Right ventricle myocardium superior (tissue), 1 donor: ENCODE data around the gene DIPK1C. TPM values are rescaled to one million over a fixed set of nuclear protein-coding genes. Genes with fewer than 3 reads are reported as not detected.
A peak's percentile ranks its signal among the peaks of the same experiment; 100 is the strongest.
"Not testable (repeated sequence)": the region's sequence is repeated elsewhere in the genome, so short reads cannot be mapped to it uniquely, and the experiment has no call there.

Experiments used
- ATAC-seq: fragments of 200-7000 bp; cut with Tn5 transposase; one replicate; pipeline ENCODE4 v1.9.1; 2020; ENCODE audit warnings: mild to moderate bottlenecking; ENCODE audit not compliant: poor library complexity
- DNase-seq: peaks from one replicate; pipeline ENCODE4 v3.0.0-alpha.2; 2020
- intact Hi-C: fragments of 100-400 bp; cut with DNase I; formaldehyde crosslinking; loops from one replicate; pipeline ENCODE4 v1.11.2; 2022
- long read RNA-seq: library from polyadenylated mRNA; unstranded; transcript quantifications from one replicate; pipeline ENCODE4 v2.0.0, GENCODE V29; 2021
- total RNA-seq: library from RNA; stranded (reverse); fragmentation: NEBNext Ultra II Directional; extraction: Animal tissue kit (Norgen Biotek cat#: 25700); gene quantifications from one replicate; pipeline ENCODE4 v1.2.1, GENCODE V29; 2021
- donor health status: DM: no; HTN: yes; CAD: no; lungs with severe emphysema.

The DIPK1C gene
- total RNA-seq, result 3.3 TPM
- long read RNA-seq, transcript FAM69C-201 (4 exons, 3,671 nt), result major isoform, 16 of 21 reads
- long read RNA-seq, partial matches to known transcripts, result 3 of 21 reads
- long read RNA-seq, other reads (novel, unspliced or antisense), result 2 of 21 reads

DNA sequence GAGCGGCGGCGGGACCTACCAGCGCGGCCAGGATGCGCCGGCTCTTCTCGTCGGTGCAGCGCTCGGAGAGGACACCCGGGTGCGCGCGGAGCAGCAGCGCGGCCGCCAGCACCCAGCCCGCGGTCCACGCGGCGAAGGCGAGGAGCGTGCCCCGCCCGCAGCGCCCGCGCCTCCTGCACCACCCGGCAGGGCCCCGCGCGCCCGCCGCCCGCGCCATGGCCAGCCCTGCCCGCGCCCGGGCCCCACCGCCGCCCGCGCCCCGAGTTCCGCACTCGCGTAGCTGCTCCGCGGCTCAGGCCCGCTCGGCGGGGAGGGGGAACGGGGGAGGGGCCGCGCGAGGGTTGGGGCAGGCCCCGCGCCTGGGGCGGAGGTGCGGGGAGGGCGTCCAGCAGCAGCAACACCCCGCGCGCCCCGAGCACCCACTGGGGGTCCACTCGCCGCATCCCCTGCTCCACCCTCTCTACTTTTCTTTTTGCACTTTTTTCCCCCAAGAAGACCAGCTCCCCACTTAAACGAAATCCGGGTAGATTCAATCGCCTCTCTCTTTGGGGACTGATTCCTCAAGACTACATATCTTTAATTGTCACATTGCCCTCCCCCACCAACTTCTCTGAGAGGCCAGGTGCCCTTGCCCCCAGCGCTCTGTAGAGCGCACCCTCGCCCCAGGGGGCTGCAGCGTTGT, at the start of gene DIPK1C:
Gene DIPK1C, minus strand, starts transcription at position 266 of the 682 bp plus-strand sequence. Its CDS starts 49 bp downstream, at position 217.
- ATAC-seq (peak; percentile 54), DNase-seq (peak; percentile 53)
- intact Hi-C loops, result no loop called here

- ATAC-seq, result no peak
- no peak for DNase-seq
- intact Hi-C loops, result no loop called here
Observed at GRCh38 chr18:74506448-74507084, 49.5 kb upstream of the DIPK1C start.

DNA sequence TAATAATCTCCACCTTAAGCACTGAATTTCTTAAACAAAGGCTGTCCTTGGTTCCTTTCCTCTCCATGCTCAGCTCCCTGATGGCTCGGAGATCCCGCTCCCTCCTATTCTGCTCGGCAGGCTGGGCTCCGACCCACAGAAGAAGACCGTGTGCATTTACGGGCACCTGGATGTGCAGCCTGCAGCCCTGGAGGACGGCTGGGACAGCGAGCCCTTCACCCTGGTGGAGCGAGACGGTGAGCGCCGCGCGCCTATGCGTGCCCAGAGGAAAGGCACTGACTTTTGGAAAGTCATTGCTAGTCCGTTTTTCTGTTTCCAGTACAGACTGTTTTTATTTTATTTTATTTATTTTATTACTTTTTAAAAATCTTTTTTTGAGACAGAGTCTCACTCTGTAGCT, 48.7 kb upstream of the DIPK1C start:
- no peak for DNase-seq
- ATAC-seq, result no peak
- intact Hi-C loops, result no loop called here

GRCh38 chr18:74503137-74503536, 46.0 kb upstream of the DIPK1C start:
- intact Hi-C loops, result no loop called here
- ATAC-seq, result no peak

GRCh38 chr18:74501386-74501785, 44.3 kb upstream of the DIPK1C start:
- intact Hi-C loops, result no loop called here
- no peak for ATAC-seq
- DNase-seq, result no peak

More at GRCh38 chr18:74503137-74503536, 46.0 kb upstream of the DIPK1C start:
- DNase-seq, result no peak

DNA sequence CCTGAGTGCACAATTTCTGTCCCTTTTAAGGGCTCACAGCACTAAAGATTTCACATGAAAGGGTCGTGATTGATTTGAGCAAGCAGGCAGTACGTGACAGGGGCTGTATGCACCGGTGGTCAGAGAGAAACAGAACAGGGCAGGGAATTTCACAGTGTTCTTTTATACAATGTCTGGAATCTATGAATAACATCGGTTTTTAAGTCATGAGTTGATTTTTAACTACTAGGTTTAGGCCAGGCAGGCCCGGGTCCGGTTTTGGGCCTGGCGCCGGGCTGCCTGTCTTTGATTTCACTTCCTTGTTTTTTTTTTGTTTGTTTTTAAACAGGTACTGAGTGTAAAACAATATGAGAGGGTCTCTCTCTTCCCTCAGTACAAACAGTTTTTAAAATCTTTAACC, 43.7 kb upstream of the DIPK1C start:
- intact Hi-C loops, result not testable (repeated sequence)

GRCh38 chr18:74500372-74500771, 43.3 kb upstream of the DIPK1C start:
- intact Hi-C loops, result no loop called here
- DNase-seq (no peak), ATAC-seq (no peak)

More for the DNA sequence above, 43.7 kb upstream of the DIPK1C start:
- not testable (repeated sequence) for ATAC-seq, DNase-seq

DNA sequence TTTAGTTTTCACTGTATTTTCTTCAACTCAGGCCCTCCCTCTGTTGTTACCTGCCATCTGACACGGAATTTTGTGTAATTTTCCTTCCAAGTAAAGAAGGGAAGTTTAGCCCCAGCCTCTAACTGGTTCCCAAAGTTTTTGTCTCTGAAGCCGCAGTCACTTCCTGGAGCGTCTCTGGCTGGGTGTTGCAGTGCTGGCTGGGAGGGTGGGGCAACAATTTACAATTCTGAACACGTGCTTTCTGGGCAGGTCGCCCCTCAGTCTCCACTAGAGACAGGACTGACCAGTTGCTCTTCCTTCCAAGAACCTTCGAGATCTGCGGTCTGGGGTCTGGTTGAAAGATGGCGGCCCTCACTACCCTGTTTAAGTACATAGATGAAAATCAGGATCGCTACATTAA, 42.5 kb upstream of the DIPK1C start:
- intact Hi-C loops, result loop anchor here (10.0 kb wide), 1 partner anchor 305 kb away; no protein-coding TSS in a partner anchor
- ATAC-seq (no peak), DNase-seq (peak; percentile 56)

- DNase-seq (peak; percentile 77), ATAC-seq (no peak)
- intact Hi-C loops, result loop anchor here (10.0 kb wide), 1 partner anchor 304 kb away; no protein-coding TSS in a partner anchor
Observed at GRCh38 chr18:74498712-74499627, 41.9 kb upstream of the DIPK1C start.

DNA sequence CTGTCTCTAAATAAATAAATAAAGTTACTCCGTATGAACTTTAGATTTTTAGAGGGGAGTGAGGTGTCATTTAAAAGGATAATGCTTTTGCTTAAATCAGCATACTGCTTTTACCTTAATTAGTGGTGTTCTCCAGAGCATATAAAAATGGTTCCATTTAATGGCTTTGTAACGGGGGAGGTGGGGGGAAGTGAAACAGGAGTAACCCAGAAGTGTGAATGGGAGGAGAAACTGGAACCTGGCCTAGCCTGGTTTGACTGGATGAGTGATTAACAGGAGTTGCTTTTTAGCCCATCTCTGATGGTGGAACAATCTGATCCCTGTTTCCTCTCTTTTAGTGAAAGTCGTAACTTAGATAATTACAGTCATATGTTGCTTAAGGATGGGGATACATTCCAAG, 40.7 kb upstream of the DIPK1C start:
- no peak for DNase-seq
- intact Hi-C loops, result loop anchor here (10.0 kb wide), 1 partner anchor 303 kb away; no protein-coding TSS in a partner anchor
- ATAC-seq, result no peak

DNA sequence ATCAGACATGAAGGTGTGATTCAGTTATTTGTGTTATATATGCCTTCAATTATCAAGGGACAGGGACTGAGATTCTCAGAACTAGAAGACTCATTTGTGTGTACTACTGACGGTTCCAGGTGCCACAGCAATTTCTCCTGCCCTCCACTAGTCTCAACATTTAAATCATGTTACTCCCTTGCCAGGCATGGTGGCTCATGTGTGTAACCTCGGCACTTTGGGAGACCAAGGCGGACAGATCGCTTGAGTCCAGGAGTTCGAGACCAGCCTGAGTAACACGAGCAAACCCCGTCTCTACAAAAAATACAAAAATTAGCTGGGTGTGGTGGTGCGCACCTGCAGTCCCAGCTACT, 40.2 kb upstream of the DIPK1C start:
- DNase-seq (no peak), ATAC-seq (no peak)
- intact Hi-C loops, result loop anchor here (10.0 kb wide), 1 partner anchor 302 kb away; no protein-coding TSS in a partner anchor

GRCh38 chr18:74496508-74497323, 39.6 kb upstream of the DIPK1C start:
- ATAC-seq, result peak; percentile 60
- intact Hi-C loops, result loop anchor here (10.0 kb wide), 1 partner anchor 302 kb away; no protein-coding TSS in a partner anchor

DNA sequence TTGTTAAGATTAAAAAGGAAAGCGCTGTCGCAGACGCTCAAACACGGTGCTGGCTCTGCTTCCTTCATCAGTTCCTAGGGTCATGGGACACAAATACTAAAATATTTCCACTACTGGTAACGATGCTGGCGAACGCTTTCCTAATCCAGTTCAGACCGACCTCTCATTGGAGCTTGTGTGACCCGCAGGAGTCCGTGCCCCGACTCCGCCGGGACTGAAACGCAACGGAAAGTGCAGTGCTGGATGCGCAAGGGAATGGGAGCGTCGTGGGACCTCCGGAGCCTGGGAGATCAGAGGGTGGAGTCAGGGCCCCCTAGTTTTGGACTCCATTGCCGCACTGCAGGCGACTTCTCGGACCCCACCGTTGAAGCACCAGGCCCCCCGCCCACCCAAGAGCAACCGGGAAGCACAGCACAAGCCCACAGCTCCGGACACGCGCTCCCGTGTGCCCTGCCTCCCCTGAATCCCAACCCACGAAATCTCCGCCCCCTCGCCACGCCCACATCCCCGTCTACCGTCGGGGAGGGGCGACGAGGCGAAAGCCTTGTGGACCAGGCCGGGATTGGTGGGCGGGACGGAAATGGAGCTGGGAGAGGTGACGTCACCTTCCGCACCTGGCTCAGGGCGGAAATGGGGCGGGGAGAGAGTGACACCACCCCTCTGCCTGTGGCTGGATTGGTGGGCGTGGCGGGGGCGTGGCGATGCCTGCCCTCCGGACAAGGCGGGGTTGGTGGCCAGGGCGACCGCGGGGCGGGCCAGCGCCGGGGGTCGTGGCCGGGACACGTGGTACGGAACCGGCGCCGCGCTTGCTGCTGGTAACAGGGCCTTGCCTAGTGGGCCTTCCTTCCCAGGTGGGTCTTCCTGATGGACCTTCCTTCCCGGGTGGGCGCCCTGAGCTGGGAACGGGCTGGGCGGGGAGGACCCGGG, 38.7 kb upstream of the DIPK1C start, which contains the start of gene CNDP2:
Gene CNDP2, plus strand, starts transcription at position 783 of the 927 bp plus-strand sequence. CDS start 3,611 bp downstream, outside the sequence.
- peak; percentile 96 for ATAC-seq
- intact Hi-C loops, result loop anchor here (10.0 kb wide), 1 partner anchor 301 kb away; no protein-coding TSS in a partner anchor
- DNase-seq, result peak; percentile 100

More at GRCh38 chr18:74496508-74497323, 39.6 kb upstream of the DIPK1C start:
- DNase-seq, result peak; percentile 81

GRCh38 chr18:74494514-74494913, 37.4 kb upstream of the DIPK1C start:
- intact Hi-C loops, result loop anchor here (5.0 to 10.0 kb wide), 3 partner anchors 58 to 300 kb away; no protein-coding TSS in a partner anchor
- ATAC-seq (no peak), DNase-seq (no peak)

GRCh38 chr18:74493689-74494088, 36.6 kb upstream of the DIPK1C start:
- peak; percentile 4 for ATAC-seq
- intact Hi-C loops, result loop anchor here (5.0 to 10.0 kb wide), 3 partner anchors 59 to 299 kb away; no protein-coding TSS in a partner anchor
- DNase-seq, result no peak

- ATAC-seq (no peak), DNase-seq (no peak)
- intact Hi-C loops, result loop anchor here (5.0 to 10.0 kb wide), 3 partner anchors 60 to 297 kb away; no protein-coding TSS in a partner anchor
Observed at GRCh38 chr18:74492259-74492658, 35.2 kb upstream of the DIPK1C start.
